ENCODE results near the gene RAB2B.

The RAB2B gene

GRCh38 chr14:21476925-21477681, at the start of gene RAB2B, which contains the start of gene TOX4:
Gene RAB2B (minus strand): TSS chr14:21476959. CDS start chr14:21476872, 87 bp downstream.
Gene TOX4 (plus strand): TSS chr14:21477195. CDS start chr14:21477279, 84 bp downstream.
- Histone ChIP-seq H3K27ac (ENCODE audit: low read length) (peak within 1 kb of the TSS; percentile 96), H3K4me3 (ENCODE audit: low read depth in 1 of 2, low read length in 2 of 2) (peak within 1 kb of the TSS; percentile 95 to 99), H3K36me3 (ENCODE audit: control insufficient read depth in 1 of 2, insufficient read depth in 2 of 2, low read length in 2 of 2) (peaks cover 3 to 24% of the 10 kb centered on the region in 2 donors)

GRCh38 chr14:21525962-21526671, 49.4 kb upstream of the RAB2B start, which contains the start of gene SALL2:
Gene SALL2 (minus strand): TSS chr14:21526346. CDS start chr14:21526127, 219 bp downstream.
- Histone ChIP-seq H3K36me3 (ENCODE audit: control insufficient read depth in 1 of 2, insufficient read depth in 2 of 2, low read length in 2 of 2) (peaks cover 0 to 14% of the 10 kb centered on the region in 2 donors), H3K4me1 (ENCODE audit: control insufficient read depth in 1 of 2, insufficient read depth in 2 of 2, low read length in 2 of 2) (peaks cover 0 to 47% of the 10 kb centered on the region in 2 donors), H3K9me3 (ENCODE audit: control insufficient read depth in 1 of 2, low read length in 2 of 2) (no peaks in the 10 kb centered on the region), H3K4me3 (ENCODE audit: low read depth in 1 of 2, low read length in 2 of 2) (peak within 1 kb of the TSS; percentile 67 to 86), H3K27ac (ENCODE audit: low read length) (peak within 1 kb of the TSS; percentile 39), H3K27me3 (ENCODE audit: low read depth, low read length) (no peaks in the 10 kb centered on the region)

More at GRCh38 chr14:21476925-21477681, at the start of gene RAB2B, which contains the start of gene TOX4:
- no peaks in the 10 kb centered on the region for H3K27me3 ChIP-seq (ENCODE audit: low read depth, low read length)
- H3K9me3 ChIP-seq (ENCODE audit: control insufficient read depth in 1 of 2, low read length in 2 of 2), result no peaks in the 10 kb centered on the region
- H3K4me1 ChIP-seq (ENCODE audit: control insufficient read depth in 1 of 2, insufficient read depth in 2 of 2, low read length in 2 of 2), result peaks cover 4 to 30% of the 10 kb centered on the region in 2 donors

GRCh38 chr14:21525571-21525961, 48.8 kb upstream of the RAB2B start:
- Histone ChIP-seq H3K9me3 (ENCODE audit: control insufficient read depth in 1 of 2, low read length in 2 of 2) (no peaks in the 10 kb centered on the region), H3K36me3 (ENCODE audit: control insufficient read depth in 1 of 2, insufficient read depth in 2 of 2, low read length in 2 of 2) (peaks cover 0 to 14% of the 10 kb centered on the region in 2 donors), H3K27me3 (ENCODE audit: low read depth, low read length) (no peaks in the 10 kb centered on the region), H3K4me3 (ENCODE audit: low read depth in 1 of 2, low read length in 2 of 2) (peak overlapping the region; percentile 67 to 86), H3K27ac (ENCODE audit: low read length) (no peak overlapping the region), H3K4me1 (ENCODE audit: control insufficient read depth in 1 of 2, insufficient read depth in 2 of 2, low read length in 2 of 2) (peaks cover 0 to 49% of the 10 kb centered on the region in 2 donors)

- Histone ChIP-seq H3K27me3 (ENCODE audit: low read depth, low read length) (no peaks in the 10 kb centered on the region), H3K4me3 (ENCODE audit: low read depth in 1 of 2, low read length in 2 of 2) (peak overlapping the region; percentile 67 to 86), H3K36me3 (ENCODE audit: control insufficient read depth in 1 of 2, insufficient read depth in 2 of 2, low read length in 2 of 2) (peaks cover 0 to 14% of the 10 kb centered on the region in 2 donors), H3K27ac (ENCODE audit: low read length) (no peak overlapping the region), H3K4me1 (ENCODE audit: control insufficient read depth in 1 of 2, insufficient read depth in 2 of 2, low read length in 2 of 2) (peaks cover 0 to 49% of the 10 kb centered on the region in 2 donors), H3K9me3 (ENCODE audit: control insufficient read depth in 1 of 2, low read length in 2 of 2) (no peaks in the 10 kb centered on the region)
Observed at GRCh38 chr14:21524575-21525490, 48.1 kb upstream of the RAB2B start.

- Histone ChIP-seq H3K27ac (ENCODE audit: low read length) (no peak overlapping the region), H3K36me3 (ENCODE audit: control insufficient read depth in 1 of 2, insufficient read depth in 2 of 2, low read length in 2 of 2) (peaks cover 0 to 14% of the 10 kb centered on the region in 2 donors), H3K4me3 (ENCODE audit: low read depth in 1 of 2, low read length in 2 of 2) (no peak overlapping the region), H3K27me3 (ENCODE audit: low read depth, low read length) (no peaks in the 10 kb centered on the region), H3K9me3 (ENCODE audit: control insufficient read depth in 1 of 2, low read length in 2 of 2) (no peaks in the 10 kb centered on the region), H3K4me1 (ENCODE audit: control insufficient read depth in 1 of 2, insufficient read depth in 2 of 2, low read length in 2 of 2) (peaks cover 3 to 49% of the 10 kb centered on the region in 2 donors)
Observed at GRCh38 chr14:21523203-21523602, 46.4 kb upstream of the RAB2B start.

- no peak overlapping the region for H3K27ac ChIP-seq (ENCODE audit: low read length)
- H3K4me1 ChIP-seq (ENCODE audit: control insufficient read depth in 1 of 2, insufficient read depth in 2 of 2, low read length in 2 of 2), result peaks cover 4 to 40% of the 10 kb centered on the region in 2 donors
- no peaks in the 10 kb centered on the region for H3K27me3 ChIP-seq (ENCODE audit: low read depth, low read length)
- H3K4me3 ChIP-seq (ENCODE audit: low read depth in 1 of 2, low read length in 2 of 2), result no peak overlapping the region
- H3K9me3 ChIP-seq (ENCODE audit: control insufficient read depth in 1 of 2, low read length in 2 of 2), result no peaks in the 10 kb centered on the region
- H3K36me3 ChIP-seq (ENCODE audit: control insufficient read depth in 1 of 2, insufficient read depth in 2 of 2, low read length in 2 of 2), result peaks cover 0 to 14% of the 10 kb centered on the region in 2 donors
Observed at GRCh38 chr14:21521501-21521900, 44.7 kb upstream of the RAB2B start.

GRCh38 chr14:21520767-21521166, 44.0 kb upstream of the RAB2B start:
- Histone ChIP-seq H3K27ac (ENCODE audit: low read length) (no peak overlapping the region), H3K27me3 (ENCODE audit: low read depth, low read length) (no peaks in the 10 kb centered on the region), H3K9me3 (ENCODE audit: control insufficient read depth in 1 of 2, low read length in 2 of 2) (no peaks in the 10 kb centered on the region), H3K36me3 (ENCODE audit: control insufficient read depth in 1 of 2, insufficient read depth in 2 of 2, low read length in 2 of 2) (peaks cover 0 to 14% of the 10 kb centered on the region in 2 donors), H3K4me3 (ENCODE audit: low read depth in 1 of 2, low read length in 2 of 2) (no peak overlapping the region), H3K4me1 (ENCODE audit: control insufficient read depth in 1 of 2, insufficient read depth in 2 of 2, low read length in 2 of 2) (peaks cover 4 to 40% of the 10 kb centered on the region in 2 donors)

GRCh38 chr14:21518725-21519124, 42.0 kb upstream of the RAB2B start:
- Histone ChIP-seq H3K4me1 (ENCODE audit: control insufficient read depth in 1 of 2, insufficient read depth in 2 of 2, low read length in 2 of 2) (peaks cover 4 to 23% of the 10 kb centered on the region in 2 donors), H3K9me3 (ENCODE audit: control insufficient read depth in 1 of 2, low read length in 2 of 2) (no peaks in the 10 kb centered on the region), H3K36me3 (ENCODE audit: control insufficient read depth in 1 of 2, insufficient read depth in 2 of 2, low read length in 2 of 2) (peaks cover 0 to 9% of the 10 kb centered on the region in 2 donors), H3K4me3 (ENCODE audit: low read depth in 1 of 2, low read length in 2 of 2) (no peak overlapping the region), H3K27me3 (ENCODE audit: low read depth, low read length) (no peaks in the 10 kb centered on the region), H3K27ac (ENCODE audit: low read length) (peak overlapping the region; percentile 6)

- Histone ChIP-seq H3K4me3 (ENCODE audit: low read depth in 1 of 2, low read length in 2 of 2) (no peak overlapping the region), H3K27ac (ENCODE audit: low read length) (no peak overlapping the region), H3K27me3 (ENCODE audit: low read depth, low read length) (no peaks in the 10 kb centered on the region), H3K9me3 (ENCODE audit: control insufficient read depth in 1 of 2, low read length in 2 of 2) (no peaks in the 10 kb centered on the region), H3K36me3 (ENCODE audit: control insufficient read depth in 1 of 2, insufficient read depth in 2 of 2, low read length in 2 of 2) (no peaks in the 10 kb centered on the region), H3K4me1 (ENCODE audit: control insufficient read depth in 1 of 2, insufficient read depth in 2 of 2, low read length in 2 of 2) (peaks cover 9 to 20% of the 10 kb centered on the region in 2 donors)
Observed at GRCh38 chr14:21514341-21514740, 37.6 kb upstream of the RAB2B start.

- Histone ChIP-seq H3K9me3 (ENCODE audit: control insufficient read depth in 1 of 2, low read length in 2 of 2) (no peaks in the 10 kb centered on the region), H3K4me3 (ENCODE audit: low read depth in 1 of 2, low read length in 2 of 2) (peak within 1 kb of the TSS; percentile 90 to 97), H3K27ac (ENCODE audit: low read length) (peak within 1 kb of the TSS; percentile 92), H3K4me1 (ENCODE audit: control insufficient read depth in 1 of 2, insufficient read depth in 2 of 2, low read length in 2 of 2) (peaks cover 6 to 25% of the 10 kb centered on the region in 2 donors), H3K36me3 (ENCODE audit: control insufficient read depth in 1 of 2, insufficient read depth in 2 of 2, low read length in 2 of 2) (no peaks in the 10 kb centered on the region), H3K27me3 (ENCODE audit: low read depth, low read length) (no peaks in the 10 kb centered on the region)
Observed at GRCh38 chr14:21510735-21511657, 34.2 kb upstream of the RAB2B start, which contains the start of gene METTL3. Gene METTL3 (minus strand): TSS chr14:21511340. CDS start chr14:21511223, 117 bp downstream.

All from muscle layer of duodenum (tissue), 2 donors.